Heart left ventricle (tissue), 16 donors: ENCODE measurements around the gene IMMP2L. TPM values are rescaled to one million over a fixed set of nuclear protein-coding genes. Genes with fewer than 3 reads are reported as not detected.

Experiments
- ATAC-seq, 4 donors: fragments of 200-7000 bp; cut with Tn5 transposase; one replicate each; pipeline ENCODE4 v1.9.1; 2020 to 2022; ENCODE audit warnings: moderate library complexity in 4 of 4, mild to moderate bottlenecking in 3 of 4, moderate number of reproducible peaks in 1 of 4
- DNase-seq, 5 donors: peaks; one replicate each; pipeline ENCODE4 v3.0.0-alpha.2; 2020
- H3K27ac ChIP-seq, 12 donors: fragments of 200-600 bp; sonication (generic) in 4 of 12; one replicate each; pipeline versions ENCODE4 v1.5.0 to v1.8.0; 2016 to 2022; ENCODE audit warnings: mild to moderate bottlenecking in 2 of 12
- H3K27me3 ChIP-seq, 9 donors: fragments of 200-600 bp; sonication (generic) in 2 of 9; one replicate each; pipeline versions ENCODE4 v1.5.1 to v1.8.0; 2016 to 2022; ENCODE audit warnings: mild to moderate bottlenecking in 3 of 9
- H3K36me3 ChIP-seq, 9 donors: fragments of 200-600 bp; sonication (generic) in 2 of 9; one replicate each; pipeline versions ENCODE4 v1.5.0 to v1.8.0; 2018 to 2022; ENCODE audit warnings: mild to moderate bottlenecking in 2 of 9
- H3K4me1 ChIP-seq, 12 donors: fragments of 200-600 bp; sonication (generic) in 4 of 12; one replicate each; pipeline versions ENCODE4 v1.5.0 to v1.8.0; 2016 to 2022; ENCODE audit warnings: mild to moderate bottlenecking in 3 of 12
- H3K4me3 ChIP-seq, 12 donors: fragments of 200-600 bp; sonication (generic) in 4 of 12; one replicate each; pipeline versions ENCODE4 v1.5.0 to v1.8.0; 2017 to 2022; ENCODE audit warnings: mild to moderate bottlenecking in 9 of 12, moderate library complexity in 4 of 12
- H3K9me3 ChIP-seq, 12 donors: fragments of 200-600 bp; sonication (generic) in 4 of 12; one replicate each; pipeline versions ENCODE4 v1.5.0 to v1.8.0; 2016 to 2022; ENCODE audit warnings: mild to moderate bottlenecking in 1 of 12
- CTCF ChIP-seq, 12 donors: fragments of 200-600 bp; sonication (generic) in 4 of 12; IDR thresholded peaks; one replicate each; pipeline versions ENCODE4 v1.5.0 to v1.8.0; 2018 to 2022; ENCODE audit warnings: antibody characterized with exemption in 12 of 12, mild to moderate bottlenecking in 5 of 12
- POLR2A ChIP-seq, 2 donors: fragments of 450-650 bp; IDR thresholded peaks; one replicate each; pipeline ENCODE4 v1.6.1; 2017; ENCODE audit warnings: antibody characterized with exemption in 2 of 2, mild to moderate bottlenecking in 2 of 2, moderate library complexity in 2 of 2
- WGBS, 4 donors: extraction: QIAGEN DNeasy Blood & Tissue Kit in 2 of 4; methylation state at CpG; one replicate each; pipeline versions ENCODE4 v1.1.5 to v1.1.7; 2013 to 2018; 5-methylcytosine and 5-hydroxymethylcytosine counted together
- intact Hi-C, 10 donors: fragments of 100-400 bp; cut with DNase I; formaldehyde crosslinking; loops; one replicate each; pipeline versions ENCODE4 v1.11.1 to v1.14.2; 2022
- polyA plus RNA-seq, 2 donors: library from polyadenylated mRNA; stranded (reverse); fragments of 200-250 nt; gene quantifications; one replicate each; pipeline ENCODE4 v1.2.3, GENCODE V29; 2013
- total RNA-seq, 9 donors: library from RNA; depleted of rRNA in 2 of 9; stranded (reverse); fragments of >200 nt in 2 of 9; fragmentation: NEBNext Ultra II Directional in 3 of 9; extraction: Animal tissue kit (Norgen Biotek cat#: 25700) in 3 of 9; gene quantifications; one replicate each; pipeline versions ENCODE4 v1.1.0 to v1.2.4, GENCODE V29; 2016 to 2023
- donor health status: ischemic (EF 13 %, LVEDD 7.1; RV severe dilation, severe dysfunction).
- donor health status: healthy with polysubstance abuse.
- donor health status: DM: no; HTN: yes; CAD: no.
- donor health status: DM: no; HTN: no; CAD: no.
- donor health status: ischemic (EF 25% LVEDD 6.9; RV normal size, moderate dysfunction).
- donor health status: ischemic (EF 25% LVEDD 5.7; RV mildly dilated, moderate dysfunction).
- donor health status: healthy.
- donor health status: DM: yes; HTN: yes; CAD: no.
- donor health status: ischemic (EF 35%, LVEDD 5.7; RV mildly dilated, moderate dysfunction).
- donor health status: nonischemic (EF 11% LVEDD 7.7; RV severe dilation, severe dysfunction).
- donor health status: DM: yes; HTN: yes; CAD: no.
- donor health status: PGD.
- donor health status: ischemic (EF 29% LVEDD 5.4; RV normal size, mild dysfunction).
- donor health status: nonischemic (EF 23%, LVEDD 6.1; RV moderate dilation, normal function).

Gene IMMP2L
- total and polyA plus RNA-seq, 11 donors: 5.1 to 17.2 (median 15.9) TPM

DNA sequence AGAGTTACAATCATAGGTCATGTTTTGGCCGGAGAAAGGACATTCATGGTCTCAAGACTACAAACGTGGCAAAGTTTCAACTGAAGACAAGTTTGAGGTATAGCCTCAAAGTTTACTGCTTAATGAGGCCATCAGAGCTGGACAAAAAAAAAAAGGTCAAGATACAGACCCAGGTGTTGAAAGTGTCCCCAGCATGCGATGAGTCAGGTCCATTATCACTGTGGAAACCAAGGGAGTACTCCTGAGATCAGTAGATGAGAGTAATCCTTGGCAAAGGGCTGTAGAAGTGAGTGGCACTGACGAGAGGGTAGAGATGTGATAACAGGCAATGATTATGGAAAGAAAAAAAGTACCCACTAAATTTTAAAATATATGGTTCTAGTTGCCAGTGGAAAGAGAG is 551.5 kb downstream of the IMMP2L start:
- Histone ChIP-seq H3K27ac (no peak overlapping the region), H3K9me3 (no peaks in the 10 kb centered on the region), H3K4me1 (peaks cover 0 to 16% (median 0%) of the 10 kb centered on the region in 12 donors), H3K36me3 (no peaks in the 10 kb centered on the region), H3K27me3 (no peaks in the 10 kb centered on the region), H3K4me3 (no peak overlapping the region)
- ATAC-seq (no peak), DNase-seq (no peak)
- TF ChIP-seq POLR2A (IDR thresholded peaks at IDR 0.05) (no peak), CTCF (IDR thresholded peaks at IDR 0.05) (no peak)
- WGBS, 4 donors: 67 to 78% (median 76%) methylated on average over 4 of the region's 4 CpGs
- intact Hi-C loops: no loop called here

GRCh38 chr7:111009526-111010040 is 552.7 kb downstream of the IMMP2L start:
- no peak for ATAC-seq
- Histone ChIP-seq H3K27me3 (no peaks in the 10 kb centered on the region), H3K4me1 (peaks cover 0 to 16% (median 0%) of the 10 kb centered on the region in 12 donors), H3K36me3 (no peaks in the 10 kb centered on the region), H3K9me3 (no peaks in the 10 kb centered on the region), H3K27ac (no peak overlapping the region), H3K4me3 (no peak overlapping the region)
- TF ChIP-seq CTCF (IDR thresholded peaks at IDR 0.05): no peak
- no peak for TF ChIP-seq POLR2A (IDR thresholded peaks at IDR 0.05)
- no peak for DNase-seq
- intact Hi-C loops: no loop called here
- WGBS, 4 donors: 66 to 74% (median 68%) methylated on average over 1 of the region's 1 CpG

- DNase-seq: no peak
- no peak overlapping the region for H3K27ac ChIP-seq
- intact Hi-C loops: no loop called here
Measured at GRCh38 chr7:111006691-111007090, 555.6 kb downstream of the IMMP2L start.

DNA sequence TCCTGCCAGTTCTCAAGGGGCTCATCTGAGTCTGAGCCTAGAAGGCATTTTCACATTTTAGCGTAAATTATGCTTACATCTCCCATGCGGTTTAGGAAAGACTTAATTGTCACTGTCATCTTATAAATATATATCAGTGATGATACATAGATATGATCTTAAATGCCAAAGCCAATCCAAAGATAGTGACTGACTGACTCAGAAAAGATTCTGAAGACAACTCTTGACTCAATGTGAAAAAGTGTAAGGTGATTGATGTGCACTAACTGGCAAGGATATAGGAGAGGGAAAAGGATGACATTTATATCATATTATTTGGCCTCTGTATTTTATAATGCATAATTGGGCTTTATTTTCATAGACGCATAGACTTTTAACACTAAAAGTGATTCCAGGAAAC is 556.3 kb downstream of the IMMP2L start:
- H3K4me1 ChIP-seq: no peaks in the 10 kb centered on the region
- TF ChIP-seq CTCF (IDR thresholded peaks at IDR 0.05) (no peak), POLR2A (IDR thresholded peaks at IDR 0.05) (no peak)
- intact Hi-C loops: no loop called here
- WGBS, 4 donors: 62 to 88% (median 65%) methylated on average over 3 of the region's 3 CpGs
- no peaks in the 10 kb centered on the region for H3K9me3 ChIP-seq
- no peak overlapping the region for H3K27ac ChIP-seq
- ATAC-seq (no peak), DNase-seq (no peak)
- no peaks in the 10 kb centered on the region for H3K36me3 ChIP-seq
- H3K4me3 ChIP-seq: no peak overlapping the region
- no peaks in the 10 kb centered on the region for H3K27me3 ChIP-seq

More at GRCh38 chr7:111006691-111007090, 555.6 kb downstream of the IMMP2L start:
- H3K4me1 ChIP-seq: no peaks in the 10 kb centered on the region
- no peaks in the 10 kb centered on the region for H3K27me3 ChIP-seq
- WGBS, 4 donors: 84 to 92% (median 90%) methylated on average over 2 of the region's 2 CpGs
- no peaks in the 10 kb centered on the region for H3K36me3 ChIP-seq
- ATAC-seq: no peak
- no peaks in the 10 kb centered on the region for H3K9me3 ChIP-seq
- no peak overlapping the region for H3K4me3 ChIP-seq
- TF ChIP-seq POLR2A (IDR thresholded peaks at IDR 0.05) (no peak), CTCF (IDR thresholded peaks at IDR 0.05) (no peak)
